Measurements from ENCODE around the gene UBTFL1.

The UBTFL1 gene

GRCh38 chr11:90124371-90124770, 38.6 kb downstream of the UBTFL1 start:
- no peak overlapping the region for H3K4me3 ChIP-seq (ENCODE audit: low read depth, low read length)
- TF ChIP-seq, protein P1, sequence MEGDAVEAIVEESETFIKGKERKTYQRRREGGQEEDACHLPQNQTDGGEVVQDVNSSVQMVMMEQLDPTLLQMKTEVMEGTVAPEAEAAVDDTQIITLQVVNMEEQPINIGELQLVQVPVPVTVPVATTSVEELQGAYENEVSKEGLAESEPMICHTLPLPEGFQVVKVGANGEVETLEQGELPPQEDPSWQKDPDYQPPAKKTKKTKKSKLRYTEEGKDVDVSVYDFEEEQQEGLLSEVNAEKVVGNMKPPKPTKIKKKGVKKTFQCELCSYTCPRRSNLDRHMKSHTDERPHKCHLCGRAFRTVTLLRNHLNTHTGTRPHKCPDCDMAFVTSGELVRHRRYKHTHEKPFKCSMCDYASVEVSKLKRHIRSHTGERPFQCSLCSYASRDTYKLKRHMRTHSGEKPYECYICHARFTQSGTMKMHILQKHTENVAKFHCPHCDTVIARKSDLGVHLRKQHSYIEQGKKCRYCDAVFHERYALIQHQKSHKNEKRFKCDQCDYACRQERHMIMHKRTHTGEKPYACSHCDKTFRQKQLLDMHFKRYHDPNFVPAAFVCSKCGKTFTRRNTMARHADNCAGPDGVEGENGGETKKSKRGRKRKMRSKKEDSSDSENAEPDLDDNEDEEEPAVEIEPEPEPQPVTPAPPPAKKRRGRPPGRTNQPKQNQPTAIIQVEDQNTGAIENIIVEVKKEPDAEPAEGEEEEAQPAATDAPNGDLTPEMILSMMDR (IDR thresholded peaks at IDR 0.05; ENCODE audit: low read depth, low read length), result no peak
- no peak for DNase-seq (ENCODE audit: low read depth, low spot score)
- in situ Hi-C loops (cut with HindIII; ENCODE audit: low sequenced_read_pairs), result no loop called here

DNA sequence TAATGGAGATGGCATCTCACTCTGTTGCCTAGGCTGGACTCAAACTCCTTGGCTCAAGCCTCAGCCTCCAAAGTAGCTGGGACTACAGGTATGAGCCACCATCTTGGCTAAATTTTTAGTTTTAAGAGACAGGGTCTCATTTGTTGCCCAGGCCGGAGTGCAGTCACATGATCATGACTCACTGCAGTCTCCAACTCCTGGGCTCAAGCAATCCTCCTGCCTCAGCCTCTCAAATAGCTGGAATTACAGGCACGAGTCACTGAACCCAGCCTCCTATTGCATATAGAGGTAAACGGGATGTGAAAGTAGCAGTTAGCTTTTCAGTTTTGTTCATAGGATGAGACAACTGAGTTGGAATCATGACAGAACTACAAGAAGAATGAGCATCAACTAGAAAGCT, 39.2 kb downstream of the UBTFL1 start:
- in situ Hi-C loops (cut with HindIII; ENCODE audit: low sequenced_read_pairs), result no loop called here
- TF ChIP-seq, protein P1 (IDR thresholded peaks at IDR 0.05; ENCODE audit: low read depth, low read length), result no peak
- no peak overlapping the region for H3K4me3 ChIP-seq (ENCODE audit: low read depth, low read length)
- DNase-seq (ENCODE audit: low read depth, low spot score), result no peak

DNA sequence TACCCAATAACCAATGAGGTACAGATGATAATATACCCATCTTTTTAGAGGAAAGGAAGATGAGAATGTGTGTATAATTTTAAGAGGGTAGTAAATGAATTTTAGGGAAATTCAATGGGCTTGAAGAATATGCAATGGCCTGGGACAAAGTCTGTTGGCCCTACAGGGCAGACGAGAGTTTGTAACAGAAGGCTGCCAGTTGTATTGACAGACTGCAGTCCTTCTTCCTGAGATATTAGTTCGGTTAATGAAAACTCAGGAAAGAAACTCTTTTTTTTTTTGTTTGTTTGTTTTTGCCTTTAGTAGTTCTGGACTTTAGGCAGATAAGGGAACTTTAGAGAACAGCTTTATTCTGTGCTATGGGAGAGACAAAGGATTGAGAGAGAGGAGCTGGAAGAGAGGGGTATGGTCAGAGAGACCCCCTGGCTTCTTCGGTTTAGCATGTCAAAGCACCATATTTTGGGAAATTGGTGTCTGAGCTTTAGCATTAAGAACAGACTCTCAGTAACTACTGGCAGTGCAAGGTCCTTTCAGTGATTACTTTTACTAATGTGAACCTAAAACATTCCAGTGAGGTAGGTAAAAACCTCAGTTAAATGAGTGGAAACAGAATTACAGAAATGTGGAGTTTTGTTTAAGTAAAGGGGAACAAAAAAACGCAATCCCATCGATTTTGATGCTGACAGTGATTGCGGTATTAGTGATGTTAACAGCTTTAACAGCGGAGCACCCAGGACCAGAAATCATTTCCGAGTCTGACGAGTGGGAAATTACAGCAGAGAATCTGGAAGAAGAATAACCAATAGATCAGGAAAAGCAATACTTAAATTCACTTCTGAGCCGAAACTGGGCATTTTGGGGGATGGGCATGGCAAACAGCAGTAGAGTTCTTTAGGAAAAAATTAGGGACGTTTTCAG, 48.1 kb downstream of the UBTFL1 start:
- TF ChIP-seq, protein P1 (IDR thresholded peaks at IDR 0.05; ENCODE audit: low read depth, low read length), result no peak
- peak overlapping the region; percentile 53 for H3K4me3 ChIP-seq (ENCODE audit: low read depth, low read length)
- in situ Hi-C loops (cut with HindIII; ENCODE audit: low sequenced_read_pairs), result no loop called here
- DNase-seq (ENCODE audit: low read depth, low spot score), result no peak

DNA sequence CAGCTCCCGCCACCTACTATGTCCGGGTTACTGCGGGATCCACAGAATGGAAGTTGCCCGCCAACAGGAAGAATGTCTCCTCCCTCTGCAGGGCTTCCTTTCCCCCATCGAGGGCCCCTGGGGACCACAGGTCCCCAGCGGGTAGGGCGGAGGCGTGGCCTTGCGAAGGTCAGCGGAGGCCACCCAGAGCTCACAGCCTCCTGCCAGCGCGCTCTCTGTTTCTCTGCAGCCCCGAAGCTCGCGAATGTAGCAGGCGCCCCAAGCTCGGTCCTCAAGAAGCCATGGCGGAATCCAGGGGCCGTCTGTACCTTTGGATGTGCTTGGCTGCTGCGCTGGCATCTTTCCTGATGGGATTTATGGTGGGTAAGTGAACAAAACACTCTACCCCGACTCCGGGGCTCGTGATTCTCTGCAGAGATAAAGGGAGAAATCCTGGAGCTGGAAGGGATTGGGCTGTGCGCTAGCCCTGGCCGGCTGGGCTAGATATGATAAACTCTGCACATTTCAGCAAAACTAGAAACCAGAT, 48.8 kb downstream of the UBTFL1 start, which contains the start of gene NAALAD2:
Gene NAALAD2 (plus strand): TSS at position 186 of the 526 bp plus-strand sequence. CDS start 96 bp downstream, at position 282.
- TF ChIP-seq, protein P1 (IDR thresholded peaks at IDR 0.05; ENCODE audit: low read depth, low read length), result no peak
- in situ Hi-C loops (cut with HindIII; ENCODE audit: low sequenced_read_pairs), result no loop called here
- H3K4me3 ChIP-seq (ENCODE audit: low read depth, low read length), result peak within 1 kb of the TSS; percentile 53
- DNase-seq (ENCODE audit: low read depth, low spot score), result peak; percentile 47

GRCh38 chr11:90135016-90135415, 49.3 kb downstream of the UBTFL1 start:
- in situ Hi-C loops (cut with HindIII; ENCODE audit: low sequenced_read_pairs), result no loop called here
- TF ChIP-seq, protein P1 (IDR thresholded peaks at IDR 0.05; ENCODE audit: low read depth, low read length), result no peak
- H3K4me3 ChIP-seq (ENCODE audit: low read depth, low read length), result peak overlapping the region; percentile 53
- DNase-seq (ENCODE audit: low read depth, low spot score), result peak; percentile 3

Data from astrocyte of the spinal cord (primary cell).